Smooth muscle cell (in vitro differentiated cells): ENCODE measurements around the gene MAN1A1. TPM values are rescaled to one million over a fixed set of nuclear protein-coding genes. Genes with fewer than 3 reads are reported as not detected.

Experiments used
- DNase-seq: peaks from one replicate; lab custom pipeline; 2025; ENCODE audit not compliant: unreplicated experiment; lab: John Stamatoyannopoulos, UW
- H2AFZ ChIP-seq: fragments of 200-600 bp; sonication (generic); 2 replicates; pipeline ENCODE4 v1.6.0; 2016; ENCODE audit warnings: antibody characterized with exemption, low read depth, mild to moderate bottlenecking
- H3F3A ChIP-seq: fragments of 200-600 bp; sonication (generic); 2 replicates; pipeline ENCODE4 v1.6.0; 2017; ENCODE audit warnings: antibody characterized with exemption, low read depth
- H3K27ac ChIP-seq: fragments of 200-600 bp; sonication (generic); 2 replicates; pipeline ENCODE4 v1.5.1; 2016; ENCODE audit warnings: low read depth, mild to moderate bottlenecking
- H3K27me3 ChIP-seq: fragments of 200-600 bp; sonication (generic); 2 replicates; pipeline ENCODE4 v1.6.1; 2016; ENCODE audit warnings: low read depth, mild to moderate bottlenecking
- H3K36me3 ChIP-seq: fragments of 200-600 bp; sonication (generic); 2 replicates; pipeline ENCODE4 v1.5.1; 2016; ENCODE audit warnings: low read depth
- H3K4me1 ChIP-seq: fragments of 200-600 bp; sonication (generic); 2 replicates; pipeline ENCODE4 v1.5.1; 2016; ENCODE audit warnings: low read depth
- H3K4me2 ChIP-seq: fragments of 200-600 bp; sonication (generic); 2 replicates; pipeline ENCODE4 v1.6.0; 2016; ENCODE audit warnings: mild to moderate bottlenecking
- H3K4me3 ChIP-seq: fragments of 200-600 bp; sonication (generic); 2 replicates; pipeline ENCODE4 v1.5.1; 2016; ENCODE audit warnings: mild to moderate bottlenecking
- H3K79me2 ChIP-seq: fragments of 200-600 bp; sonication (generic); 2 replicates; pipeline ENCODE4 v1.6.0; 2016; ENCODE audit warnings: low read depth, mild to moderate bottlenecking
- H3K9ac ChIP-seq: fragments of 200-600 bp; sonication (generic); 2 replicates; pipeline ENCODE4 v1.6.0; 2016; ENCODE audit warnings: low read depth
- H3K9me3 ChIP-seq: fragments of 200-600 bp; sonication (generic); replicated peaks from 2 replicates; pipeline ENCODE4 v1.5.1; 2016; ENCODE audit warnings: low read depth
- H4K20me1 ChIP-seq: fragments of 200-600 bp; sonication (generic); 2 replicates; pipeline ENCODE4 v1.6.0; 2016; ENCODE audit warnings: low read depth
- CTCF ChIP-seq: fragments of 200-600 bp; sonication (generic); IDR thresholded peaks from 2 replicates; pipeline ENCODE4 v1.5.1; 2017; ENCODE audit warnings: borderline replicate concordance, mild to moderate bottlenecking, antibody characterized with exemption; ENCODE audit not compliant: insufficient read depth, poor library complexity, severe bottlenecking
- WGBS: methylation state at CpG from one replicate; pipeline ENCODE4 v1.1.7; 2016; ENCODE audit warnings: low lambda C conversion rate; 5-methylcytosine and 5-hydroxymethylcytosine counted together
- polyA plus RNA-seq: library from polyadenylated mRNA; unstranded; fragments of >200 nt; fragmentation: Nextera tagmentation; extraction: Ambion mirVana; gene quantifications from 2 replicates; pipeline ENCODE4 v1.2.1, GENCODE V29; 2016
- total RNA-seq: library from RNA; depleted of rRNA; stranded (reverse); fragments of >200 nt; gene quantifications from 2 replicates; pipeline ENCODE4 v1.2.3, GENCODE V29; 2014

Gene MAN1A1
- total and polyA plus RNA-seq, 2 experiments from 2014 or later: 57.1 to 127 TPM

- no peaks in the 10 kb centered on the region for H3K9me3 ChIP-seq
- H2AFZ ChIP-seq: no peak overlapping the region
- no peak for TF ChIP-seq CTCF
- no peak overlapping the region for H3K9ac ChIP-seq
- H3K36me3 ChIP-seq: no peaks in the 10 kb centered on the region
- H4K20me1 ChIP-seq: no peaks in the 10 kb centered on the region
- no peaks in the 10 kb centered on the region for H3F3A ChIP-seq
- no peak overlapping the region for H3K4me3 ChIP-seq
- H3K4me1 ChIP-seq: no peaks in the 10 kb centered on the region
- no peak overlapping the region for H3K27ac ChIP-seq
- no peaks in the 10 kb centered on the region for H3K79me2 ChIP-seq
- H3K4me2 ChIP-seq: no peak overlapping the region
- no peak for DNase-seq
- WGBS: 87% methylated on average over 3 of the region's 3 CpGs
- H3K27me3 ChIP-seq: no peaks in the 10 kb centered on the region
Observed at GRCh38 chr6:119370080-119370479, 20.5 kb upstream of the MAN1A1 start.

- TF ChIP-seq CTCF: no peak
Observed at GRCh38 chr6:119368921-119369320, 19.4 kb upstream of the MAN1A1 start.

GRCh38 chr6:119361209-119361608, 11.6 kb upstream of the MAN1A1 start:
- no peak for TF ChIP-seq CTCF
- Histone ChIP-seq H3K27me3 (no peaks in the 10 kb centered on the region), H3K27ac (no peak overlapping the region), H3K79me2 (peaks cover 7% of the 10 kb centered on the region), H3K9ac (no peak overlapping the region), H3K9me3 (no peaks in the 10 kb centered on the region), H2AFZ (no peak overlapping the region), H3K4me3 (no peak overlapping the region), H3K36me3 (no peaks in the 10 kb centered on the region), H4K20me1 (no peaks in the 10 kb centered on the region), H3F3A (peaks cover 3% of the 10 kb centered on the region), H3K4me1 (no peaks in the 10 kb centered on the region), H3K4me2 (no peak overlapping the region)
- DNase-seq: no peak
- WGBS: 39% methylated on average over 4 of the region's 4 CpGs

More at GRCh38 chr6:119368921-119369320, 19.4 kb upstream of the MAN1A1 start:
- H2AFZ ChIP-seq: no peak overlapping the region
- no peaks in the 10 kb centered on the region for H3K9me3 ChIP-seq
- no peak overlapping the region for H3K4me3 ChIP-seq
- no peaks in the 10 kb centered on the region for H3K36me3 ChIP-seq
- H3F3A ChIP-seq: no peaks in the 10 kb centered on the region
- no peaks in the 10 kb centered on the region for H3K4me1 ChIP-seq
- H3K27me3 ChIP-seq: no peaks in the 10 kb centered on the region
- H4K20me1 ChIP-seq: no peaks in the 10 kb centered on the region
- no peak overlapping the region for H3K4me2 ChIP-seq
- H3K79me2 ChIP-seq: no peaks in the 10 kb centered on the region
- no peak overlapping the region for H3K27ac ChIP-seq
- DNase-seq: no peak
- no peak overlapping the region for H3K9ac ChIP-seq
- WGBS: 73% methylated on average over 6 of the region's 6 CpGs

- WGBS: 95% methylated on average over 4 of the region's 4 CpGs
- Histone ChIP-seq H3K4me1 (no peaks in the 10 kb centered on the region), H3K4me3 (no peak overlapping the region), H3K9me3 (no peaks in the 10 kb centered on the region), H3K27ac (no peak overlapping the region), H3K4me2 (no peak overlapping the region), H3K27me3 (no peaks in the 10 kb centered on the region), H3K9ac (no peak overlapping the region), H2AFZ (no peak overlapping the region), H4K20me1 (no peaks in the 10 kb centered on the region), H3F3A (peaks cover 3% of the 10 kb centered on the region), H3K36me3 (no peaks in the 10 kb centered on the region), H3K79me2 (peaks cover 7% of the 10 kb centered on the region)
- no peak for DNase-seq
- TF ChIP-seq CTCF: no peak
Observed at GRCh38 chr6:119360262-119360915, 10.8 kb upstream of the MAN1A1 start.
